GM19351 (cell line): Measurements from ENCODE around the gene MPRIP.
A peak's percentile ranks its signal among the peaks of the same experiment; 100 is the strongest.

ENCODE experiments used
- ATAC-seq: cut with Tn5 transposase; IDR thresholded peaks from one replicate; pipeline ENCODE4 v1.9.1; 2021; ENCODE audit warnings: mild to moderate bottlenecking, moderate library complexity; ENCODE audit not compliant: unreplicated experiment

Gene MPRIP

GRCh38 chr17:17227608-17228520, 185.6 kb downstream of the MPRIP start:
- ATAC-seq: no peak

- no peak for ATAC-seq
Measured at GRCh38 chr17:17228521-17229279, 186.4 kb downstream of the MPRIP start.

DNA sequence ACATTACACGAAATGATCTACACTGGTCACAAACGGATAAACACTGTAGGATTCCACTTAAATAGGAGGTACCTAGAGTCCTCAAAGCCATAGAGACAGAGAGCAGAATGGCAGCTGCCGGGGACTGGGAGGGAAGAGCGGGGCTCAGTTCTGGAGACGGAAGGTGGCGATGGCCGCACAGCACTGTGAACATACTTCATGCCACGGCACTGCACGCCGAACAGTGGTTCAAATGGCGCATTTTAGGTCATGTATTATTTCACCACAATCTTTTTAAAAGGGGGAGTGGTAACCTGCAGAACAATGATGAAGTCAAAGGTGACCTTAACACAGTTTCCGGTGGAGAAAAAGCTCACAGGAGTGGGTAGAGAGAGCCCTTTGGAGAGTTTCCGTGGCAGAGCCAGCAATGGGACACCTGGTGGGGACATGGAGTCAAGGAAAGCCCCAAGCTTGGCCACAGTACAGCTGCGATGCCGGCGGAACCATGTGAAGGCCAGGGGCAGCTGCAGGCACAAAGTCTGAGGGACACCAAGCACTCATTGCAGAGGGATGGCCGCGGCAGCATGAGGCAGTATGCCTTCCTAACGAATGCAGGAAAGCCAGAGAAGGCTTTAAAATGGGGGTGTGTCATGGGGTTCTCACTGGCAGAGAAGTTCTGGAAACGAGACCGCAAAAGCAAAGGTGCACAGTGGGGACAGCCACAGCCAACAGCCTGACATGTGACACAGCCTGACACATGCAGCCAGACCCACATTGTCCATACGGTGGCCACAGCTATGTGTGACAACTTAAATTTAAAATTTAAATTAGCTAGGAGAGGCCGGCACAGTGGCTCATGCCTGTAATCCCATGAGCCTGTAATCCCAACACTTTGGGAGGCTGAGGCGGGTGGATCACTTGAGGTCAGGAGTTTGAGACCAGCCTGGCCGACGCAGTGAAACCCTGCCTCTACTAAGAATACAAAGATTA, 187.4 kb downstream of the MPRIP start:
- ATAC-seq: no peak

GRCh38 chr17:17231621-17232302, 189.5 kb downstream of the MPRIP start:
- ATAC-seq: no peak

GRCh38 chr17:17232303-17232621, 190.0 kb downstream of the MPRIP start:
- no peak for ATAC-seq

DNA sequence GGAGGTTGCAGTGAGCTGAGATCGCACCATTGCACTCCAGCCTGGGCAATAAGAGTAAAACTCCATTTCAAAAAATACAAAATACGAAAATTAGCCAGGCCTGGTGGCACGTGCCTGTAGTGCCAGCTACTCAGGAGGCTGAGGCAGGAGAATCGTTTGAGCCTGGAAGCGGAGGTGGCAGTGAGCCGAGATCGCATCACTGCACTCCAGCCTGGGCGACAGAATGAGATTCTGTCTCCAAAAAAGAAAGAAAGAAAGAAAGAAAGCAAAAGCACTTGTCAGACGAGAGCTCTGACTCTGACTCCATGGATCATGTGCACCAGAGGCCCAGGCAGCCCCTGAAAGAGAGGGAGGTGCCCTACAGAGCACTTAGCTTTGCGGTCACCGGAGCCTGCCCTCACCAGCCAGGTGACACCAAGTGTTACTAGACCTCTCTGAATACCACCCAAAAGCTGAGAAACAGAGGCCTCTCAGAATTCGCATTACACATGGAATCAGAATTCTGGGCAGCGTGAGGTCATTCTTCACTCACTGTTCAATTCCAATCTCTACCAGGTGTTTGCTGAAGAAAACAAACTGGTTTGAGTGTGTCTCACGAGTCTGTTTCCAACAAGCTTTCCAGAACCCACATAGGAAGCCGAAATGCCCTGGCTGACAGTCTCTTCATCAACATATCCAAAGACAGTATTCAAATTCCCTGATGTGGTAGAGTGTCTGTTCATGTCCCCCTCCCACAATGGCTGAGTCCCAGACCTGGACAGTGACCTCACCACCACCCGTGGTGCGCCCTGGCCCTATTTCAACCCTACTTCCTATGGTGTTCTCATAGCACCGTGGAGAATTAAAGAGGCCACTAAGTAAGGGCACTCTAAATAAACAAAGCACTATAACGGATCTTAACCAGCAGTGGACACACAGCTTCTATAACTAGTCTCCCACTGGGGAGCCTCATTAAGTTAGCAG, 193.2 kb downstream of the MPRIP start:
- ATAC-seq: no peak

DNA sequence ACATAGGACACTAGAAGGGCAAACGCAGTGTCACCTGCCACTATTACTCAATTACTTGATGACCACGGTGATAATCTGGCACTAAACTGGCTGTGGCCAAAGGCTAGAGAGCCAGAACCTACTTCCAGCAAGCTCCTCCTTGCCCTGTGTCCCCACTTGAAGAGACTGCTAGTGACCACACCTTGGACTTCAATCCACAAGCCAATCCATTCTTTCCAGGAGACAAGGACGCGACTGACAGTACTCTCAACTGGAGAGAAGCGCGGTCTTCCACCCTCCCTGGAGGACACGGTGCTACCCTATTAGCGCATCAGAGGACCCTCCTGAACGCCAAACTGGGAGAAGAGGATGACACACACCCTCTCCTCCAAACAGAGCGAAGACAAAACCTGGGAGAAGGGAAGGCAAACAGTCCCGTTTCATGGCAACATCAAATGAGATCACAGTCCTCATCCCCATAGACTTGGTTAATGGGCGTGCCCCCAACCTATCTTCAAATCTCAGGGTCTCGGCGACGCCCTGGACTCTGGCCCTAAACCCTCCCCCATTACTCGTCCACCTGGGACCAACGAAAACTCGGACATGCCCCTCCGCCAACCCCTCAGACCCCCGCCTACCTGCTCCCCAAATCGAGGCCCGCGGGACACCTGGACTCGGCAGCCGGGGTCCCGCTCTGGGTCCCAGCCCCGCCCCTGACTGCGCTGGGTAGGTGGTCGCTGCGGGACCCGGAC, 194.2 kb downstream of the MPRIP start:
- ATAC-seq: peak; percentile 29

GRCh38 chr17:17237026-17237799, 195.0 kb downstream of the MPRIP start, which contains the start of gene FLCN:
TSS of gene FLCN (minus strand) at chr17:17237168. CDS start at chr17:17228137, 9,031 bp downstream.
- peak; percentile 88 for ATAC-seq

DNA sequence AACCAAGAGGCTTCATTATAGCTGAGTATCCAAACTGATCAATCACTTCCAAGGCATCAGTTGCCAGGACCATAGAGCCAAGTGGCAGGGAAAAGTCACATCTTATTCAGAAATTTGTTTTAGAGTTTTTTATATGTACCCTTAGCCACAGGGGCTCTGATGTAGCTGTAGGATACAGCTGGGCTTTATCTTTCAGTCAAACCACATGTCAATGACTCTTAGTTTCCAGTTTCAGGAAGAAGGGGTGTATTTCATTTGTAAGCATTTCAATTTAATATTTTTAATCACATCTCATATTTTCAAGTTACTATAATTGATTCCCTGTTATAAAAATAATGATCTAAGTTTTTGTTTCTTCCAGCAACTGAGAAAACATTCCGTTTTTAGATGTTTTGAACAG, 197.6 kb downstream of the MPRIP start:
- no peak for ATAC-seq

DNA sequence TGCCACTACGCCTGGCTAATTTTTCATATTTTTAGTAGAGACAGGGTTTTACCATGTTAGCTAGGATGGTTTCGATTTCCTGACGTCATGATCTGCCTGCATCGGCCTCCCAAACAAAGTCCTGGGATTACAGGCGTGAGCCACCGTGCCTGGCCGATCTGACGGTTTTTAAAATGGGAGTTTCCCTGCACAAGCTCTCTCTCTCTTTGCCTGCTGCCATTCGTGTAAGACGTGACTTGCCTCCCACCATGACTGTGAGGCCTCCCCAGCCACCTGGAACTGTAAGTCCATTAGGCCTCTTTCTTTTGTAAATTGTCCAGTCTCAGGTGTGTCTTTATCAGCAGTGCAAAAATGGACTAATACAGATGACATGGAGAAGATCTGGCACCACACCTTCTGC, 199.4 kb downstream of the MPRIP start:
- no peak for ATAC-seq

GRCh38 chr17:17242246-17242645, 200.0 kb downstream of the MPRIP start:
- ATAC-seq: no peak
